Skin epidermis (tissue), 12 donors: ENCODE results near the gene NCLN.
"Not testable (repeated sequence)": the region's sequence is repeated elsewhere in the genome, so short reads cannot be mapped to it uniquely, and the experiment has no call there.

Experiments
- H3K27ac ChIP-seq, 21 experiments: fragments of 200-600 bp; sonication (generic) in 11 of 21; one replicate each; pipeline ENCODE4 v1.5.0; 2020; ENCODE audit warnings: mild to moderate bottlenecking in 3 of 21, inconsistent platforms in 2 of 21, moderate library complexity in 2 of 21
- H3K4me3 ChIP-seq, 7 experiments: fragments of 200-600 bp; sonication (generic) in 2 of 7; one replicate each; pipeline ENCODE4 v1.5.0; 2020; ENCODE audit warnings: inconsistent platforms in 2 of 7, mild to moderate bottlenecking in 2 of 7, moderate library complexity in 1 of 7

NCLN gene

DNA sequence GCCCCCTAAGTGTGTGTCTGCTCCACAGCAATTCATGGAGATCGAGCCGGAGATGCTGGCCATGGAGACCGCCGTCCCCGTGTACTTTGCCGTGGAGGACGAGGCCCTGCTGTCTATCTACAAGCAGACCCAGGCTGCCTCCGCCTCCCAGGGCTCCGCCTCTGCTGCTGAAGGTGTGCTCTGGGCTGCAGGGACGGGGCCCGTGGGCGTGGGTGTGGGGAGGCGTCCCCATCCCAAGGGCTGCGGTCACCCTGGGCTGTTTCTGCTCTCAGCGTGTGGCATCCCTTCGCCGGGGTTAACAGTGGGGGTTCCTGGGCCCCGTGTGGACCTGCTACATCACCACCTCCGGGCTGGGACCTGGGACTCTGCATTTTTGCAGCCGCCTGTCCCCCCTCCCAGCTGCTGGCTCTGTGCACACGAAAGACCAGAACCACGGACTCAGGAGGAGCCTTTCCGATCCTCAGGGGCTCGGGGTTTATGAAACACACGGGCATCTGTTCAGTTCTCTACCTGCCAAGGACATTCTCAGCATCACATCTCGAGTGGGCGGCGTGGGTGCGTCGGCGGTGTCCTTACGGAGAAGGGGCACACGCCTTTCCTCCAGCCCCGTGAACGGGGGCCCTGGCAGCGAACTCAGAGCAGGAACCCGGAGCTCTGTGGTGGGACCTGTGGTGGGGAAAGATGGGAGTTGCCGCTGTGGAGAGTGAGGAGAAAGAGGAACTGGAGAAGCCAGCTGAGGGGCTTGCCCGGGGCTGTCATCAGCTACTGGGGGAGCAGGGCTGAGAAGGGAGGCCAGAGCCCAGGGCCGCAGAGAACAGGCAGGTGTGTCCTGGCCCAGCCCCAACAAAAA is 7.8 kb downstream of the NCLN start:
- Histone ChIP-seq H3K27ac (no peak overlapping the region), H3K4me3 (no peak overlapping the region)

DNA sequence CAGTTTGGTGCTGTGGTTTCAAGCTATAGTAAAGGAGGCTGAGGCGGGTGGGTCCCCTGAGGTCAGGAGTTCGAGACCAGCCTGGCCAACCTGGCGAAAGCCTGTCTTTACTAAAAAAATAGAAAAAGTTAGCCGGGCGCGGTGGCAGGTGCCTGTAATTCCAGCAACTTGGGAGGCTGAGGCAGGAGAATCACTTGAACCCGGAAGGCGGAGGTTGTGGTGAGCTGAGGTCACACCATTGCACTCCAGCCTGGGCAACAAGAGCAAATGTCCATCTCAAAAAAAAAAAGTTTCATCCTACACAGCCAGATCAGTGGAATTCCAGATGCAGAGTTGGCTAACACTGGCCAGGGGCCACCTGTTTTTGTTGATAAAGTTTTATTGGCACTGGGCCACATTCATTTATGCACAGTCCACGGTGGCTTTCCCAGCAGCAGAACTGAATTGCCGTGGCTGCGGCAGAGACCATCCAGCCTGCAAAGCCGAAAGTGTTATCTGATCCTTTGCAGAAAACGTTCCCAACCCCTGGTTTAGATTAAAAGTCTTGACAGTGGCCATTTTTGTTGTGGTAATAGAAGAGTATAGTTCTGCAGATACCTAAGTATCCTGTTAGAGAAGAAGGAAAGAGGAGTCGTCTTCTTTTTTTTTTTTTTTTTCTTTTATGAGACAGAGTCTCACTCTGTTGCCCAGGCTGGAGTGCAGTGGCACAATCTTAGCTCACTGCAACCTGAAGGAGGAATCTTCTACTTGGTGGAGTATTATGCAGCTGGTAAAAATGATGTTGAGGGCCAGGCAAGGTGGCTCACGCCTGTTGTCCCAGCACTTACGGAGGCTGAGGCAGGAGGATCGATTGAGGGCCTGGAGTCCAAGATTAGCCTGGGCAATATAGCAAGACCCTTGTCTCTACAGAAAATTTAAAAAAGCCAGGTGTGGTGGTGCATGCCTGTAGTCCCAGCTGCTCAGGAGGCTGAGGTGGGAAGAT is 8.7 kb downstream of the NCLN start:
- H3K4me3 ChIP-seq: no peak overlapping the region
- H3K27ac ChIP-seq: no peak overlapping the region

DNA sequence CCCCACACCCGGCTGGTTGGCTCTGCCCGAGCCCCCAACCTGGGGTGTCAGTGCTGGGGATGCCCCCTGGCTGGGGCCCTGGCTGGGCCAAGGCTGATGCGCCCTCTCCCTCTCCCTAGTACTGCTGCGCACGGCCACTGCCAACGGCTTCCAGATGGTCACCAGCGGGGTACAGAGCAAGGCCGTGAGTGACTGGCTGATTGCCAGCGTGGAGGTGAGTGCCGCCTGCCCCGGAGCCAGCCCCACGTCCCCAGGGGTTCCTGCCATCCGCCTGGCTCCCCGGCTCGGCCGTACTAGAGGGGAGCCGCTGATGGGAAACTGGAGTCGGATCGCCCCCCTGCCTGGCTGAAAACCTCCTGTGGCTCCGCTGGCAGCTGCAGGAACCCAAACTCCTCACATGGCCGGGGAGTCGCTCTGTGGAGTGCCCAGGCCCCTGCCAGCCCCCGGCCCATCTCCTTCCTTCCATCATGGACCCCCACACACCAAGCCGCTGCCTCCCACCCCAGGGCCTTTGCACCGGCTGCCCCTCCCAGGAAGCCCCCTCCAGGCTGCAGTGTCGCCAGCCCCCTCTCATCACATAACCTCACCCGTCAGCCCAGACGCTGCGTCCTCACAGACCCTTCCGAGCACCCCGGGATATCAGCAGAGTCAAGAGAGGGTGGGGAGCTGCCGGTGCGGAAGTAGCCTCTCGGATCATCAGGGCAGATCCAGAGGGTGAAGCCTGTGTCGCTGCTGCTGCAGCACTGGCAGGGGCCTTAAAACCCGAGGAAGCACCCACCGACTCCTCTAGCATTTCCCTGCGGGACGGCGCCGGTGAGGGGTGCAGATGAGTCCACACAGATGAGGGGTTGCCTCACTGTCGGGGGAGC is 10.6 kb downstream of the NCLN start:
- no peak overlapping the region for H3K4me3 ChIP-seq
- no peak overlapping the region for H3K27ac ChIP-seq

DNA sequence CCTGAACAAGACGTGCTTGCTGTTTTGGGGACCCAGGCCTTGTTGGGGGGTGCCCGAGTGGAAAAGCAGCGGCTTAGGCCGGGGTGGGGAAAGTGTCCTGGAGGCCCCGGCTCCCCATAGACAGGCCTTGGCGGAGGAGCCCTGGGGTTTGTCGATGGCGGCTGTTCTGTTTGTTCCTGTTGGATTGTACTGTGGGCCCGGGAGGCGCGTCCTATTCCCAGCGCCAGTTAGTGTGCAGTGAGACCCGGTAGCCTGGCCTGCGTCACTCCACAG is 11.1 kb downstream of the NCLN start:
- Histone ChIP-seq H3K4me3 (no peak overlapping the region), H3K27ac (no peak overlapping the region)

DNA sequence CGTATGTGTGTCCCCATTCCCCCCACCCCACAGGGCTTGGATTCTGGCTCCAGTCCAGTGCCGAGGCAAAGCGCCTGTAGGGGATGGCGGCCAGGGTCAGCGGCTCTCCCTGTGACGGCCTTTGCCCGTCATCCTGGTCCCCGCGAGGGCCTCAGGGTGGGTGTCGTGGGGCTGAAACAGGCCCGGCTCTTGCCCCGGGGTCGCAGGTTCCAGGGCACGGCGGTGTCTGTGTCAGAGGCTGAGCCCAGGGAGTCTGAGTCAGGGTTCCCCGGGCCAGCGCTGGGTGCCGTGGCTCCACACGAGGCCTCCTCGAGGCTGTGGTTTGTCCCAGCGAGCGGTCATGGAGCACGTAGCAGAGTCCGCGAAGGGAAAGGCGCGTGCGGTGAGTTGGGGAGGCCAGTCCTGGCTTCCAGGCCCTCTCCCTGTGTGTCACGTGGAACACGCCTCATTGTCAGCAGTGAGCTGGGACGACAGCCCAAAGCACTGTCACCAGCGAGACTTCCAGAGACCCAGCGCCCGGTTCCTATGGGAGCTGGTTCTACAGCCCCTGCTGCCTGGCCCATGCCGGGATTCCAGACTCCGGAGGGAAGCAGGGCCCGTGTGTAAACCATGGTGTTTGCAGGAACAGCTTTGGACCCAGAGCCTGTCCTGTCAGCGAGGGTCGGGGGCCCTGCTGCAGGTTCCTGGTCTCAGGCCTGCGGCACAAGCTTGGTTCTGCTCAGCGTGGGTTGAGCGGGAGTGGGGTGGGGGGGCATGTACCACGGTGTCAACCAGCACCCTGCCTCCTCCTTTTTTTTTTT is 13.4 kb downstream of the NCLN start:
- Histone ChIP-seq H3K27ac (no peak overlapping the region), H3K4me3 (no peak overlapping the region)

DNA sequence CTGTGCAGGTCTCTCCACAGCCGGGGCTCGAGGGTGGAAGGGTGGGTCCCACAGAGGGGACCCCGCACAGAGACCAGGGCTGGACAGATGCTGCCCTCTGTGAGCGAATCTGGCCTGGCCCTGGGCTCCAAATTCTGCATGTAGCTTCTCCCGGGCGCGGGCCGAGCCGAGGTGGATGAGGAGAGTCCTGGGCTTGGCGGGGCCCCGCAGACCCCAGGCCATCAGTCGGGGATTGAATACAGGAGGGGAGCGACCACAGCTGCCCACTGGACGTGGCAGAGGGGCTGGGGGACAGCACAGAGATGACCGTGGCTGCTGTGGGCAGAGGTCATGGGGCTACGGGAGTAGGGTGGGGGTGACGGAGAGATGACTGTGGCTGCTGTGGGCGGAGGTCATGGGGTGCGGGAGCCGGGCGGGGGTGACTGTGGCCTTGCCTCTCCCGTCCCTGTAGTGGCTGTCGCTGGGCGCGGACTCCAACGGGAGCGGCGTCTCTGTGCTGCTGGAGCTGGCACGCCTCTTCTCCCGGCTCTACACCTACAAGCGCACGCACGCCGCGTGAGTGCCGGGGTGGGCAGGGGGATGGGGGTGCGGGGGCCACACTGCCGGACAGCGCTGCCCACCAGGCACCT is 15.5 kb downstream of the NCLN start:
- H3K4me3 ChIP-seq: no peak overlapping the region
- no peak overlapping the region for H3K27ac ChIP-seq

DNA sequence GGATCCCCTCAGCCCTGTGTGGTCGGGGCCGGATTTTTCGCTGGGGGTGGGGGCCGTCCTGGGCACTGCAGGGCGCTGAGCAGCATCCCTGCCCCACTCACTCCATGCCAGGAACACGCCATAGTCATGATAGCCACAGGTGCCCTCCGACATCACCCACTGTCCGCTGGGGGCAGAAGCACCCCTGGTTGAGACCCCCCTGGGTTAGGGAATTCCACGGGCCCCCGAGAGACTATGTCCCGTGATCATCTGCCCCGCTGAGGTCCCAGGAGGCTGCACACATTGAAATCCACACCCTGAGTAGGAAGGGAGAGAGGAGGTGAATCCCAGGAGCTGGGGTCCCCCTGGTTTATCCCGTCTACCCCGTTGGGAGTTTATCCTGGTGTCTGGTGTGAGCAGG is 16.2 kb downstream of the NCLN start:
- Histone ChIP-seq H3K4me3 (no peak overlapping the region), H3K27ac (no peak overlapping the region)

DNA sequence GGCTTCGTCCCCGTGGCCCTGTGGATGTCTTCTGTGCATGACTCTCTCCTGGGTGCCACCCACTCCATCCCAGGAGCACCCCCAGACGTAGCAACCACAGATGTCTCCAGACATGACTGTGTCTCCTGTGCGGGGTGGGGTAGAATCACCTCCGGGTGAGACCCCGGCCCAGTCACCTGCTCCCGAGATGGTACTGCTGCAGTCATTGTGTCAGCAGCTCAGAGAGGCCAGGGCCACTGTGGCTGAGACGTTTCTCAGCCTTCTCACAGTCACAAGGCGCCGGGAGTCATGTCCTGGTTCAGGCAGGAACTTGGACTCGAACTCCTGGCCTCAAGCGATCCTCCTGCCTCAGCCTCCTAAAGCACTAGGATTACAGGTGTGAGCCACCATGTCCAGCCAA is 16.6 kb downstream of the NCLN start:
- H3K27ac ChIP-seq: no peak overlapping the region
- H3K4me3 ChIP-seq: no peak overlapping the region

DNA sequence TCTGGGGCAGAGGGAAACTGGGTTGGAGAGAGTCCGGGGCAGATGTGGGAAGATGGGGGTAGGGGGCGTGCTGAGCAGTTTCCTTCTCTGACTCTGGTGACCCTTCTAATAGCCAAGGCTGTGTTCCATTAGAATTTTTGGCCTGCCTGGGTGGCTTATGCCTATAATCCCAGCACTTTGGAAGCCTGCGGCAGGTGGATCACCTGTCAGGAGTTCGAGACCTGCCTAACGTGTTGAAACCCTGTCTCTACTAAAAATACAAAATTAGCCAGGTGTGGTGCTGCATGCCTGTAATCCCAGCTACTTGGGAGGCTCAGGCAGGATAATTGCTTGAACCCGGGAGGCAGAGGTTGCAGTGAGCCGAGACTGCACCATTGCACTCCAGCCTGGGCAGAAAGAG is 17.2 kb downstream of the NCLN start:
- not testable (repeated sequence) for H3K27ac ChIP-seq, H3K4me3 ChIP-seq

DNA sequence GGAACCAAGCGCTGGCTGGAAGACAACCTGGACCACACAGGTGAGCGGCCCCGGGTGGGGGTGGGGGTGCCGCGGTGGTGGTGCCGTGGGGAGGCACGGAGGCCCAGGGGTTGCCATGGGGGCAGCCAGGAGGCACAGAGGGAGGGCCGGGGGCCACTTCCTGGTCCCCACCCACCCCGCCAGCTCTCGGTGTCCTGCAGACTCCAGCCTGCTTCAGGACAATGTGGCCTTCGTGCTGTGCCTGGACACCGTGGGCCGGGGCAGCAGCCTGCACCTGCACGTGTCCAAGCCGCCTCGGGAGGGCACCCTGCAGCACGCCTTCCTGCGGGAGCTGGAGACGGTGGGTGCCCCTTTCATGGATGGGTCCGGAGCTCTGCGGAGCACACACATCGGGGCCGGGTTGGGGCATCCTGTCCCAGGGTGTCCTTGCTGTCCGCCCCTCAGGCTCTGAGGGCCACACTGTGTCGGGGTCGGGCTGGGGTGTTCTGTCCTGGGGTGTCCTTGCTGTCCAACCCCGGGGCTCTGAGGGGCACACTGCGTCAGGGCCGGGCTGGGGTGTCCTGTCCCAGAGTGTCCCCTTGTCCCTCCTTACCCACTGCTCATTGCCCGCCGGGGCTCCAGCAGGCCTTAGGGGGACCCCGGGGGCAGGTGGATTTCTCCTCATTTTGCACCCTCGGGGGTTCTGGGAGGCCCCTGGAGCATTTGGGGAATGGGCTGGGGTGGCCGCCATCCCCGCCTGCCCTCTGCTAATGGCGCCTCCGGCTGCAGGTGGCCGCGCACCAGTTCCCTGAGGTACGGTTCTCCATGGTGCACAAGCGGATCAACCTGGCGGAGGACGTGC is 18.3 kb downstream of the NCLN start:
- H3K4me3 ChIP-seq: no peak overlapping the region
- no peak overlapping the region for H3K27ac ChIP-seq

DNA sequence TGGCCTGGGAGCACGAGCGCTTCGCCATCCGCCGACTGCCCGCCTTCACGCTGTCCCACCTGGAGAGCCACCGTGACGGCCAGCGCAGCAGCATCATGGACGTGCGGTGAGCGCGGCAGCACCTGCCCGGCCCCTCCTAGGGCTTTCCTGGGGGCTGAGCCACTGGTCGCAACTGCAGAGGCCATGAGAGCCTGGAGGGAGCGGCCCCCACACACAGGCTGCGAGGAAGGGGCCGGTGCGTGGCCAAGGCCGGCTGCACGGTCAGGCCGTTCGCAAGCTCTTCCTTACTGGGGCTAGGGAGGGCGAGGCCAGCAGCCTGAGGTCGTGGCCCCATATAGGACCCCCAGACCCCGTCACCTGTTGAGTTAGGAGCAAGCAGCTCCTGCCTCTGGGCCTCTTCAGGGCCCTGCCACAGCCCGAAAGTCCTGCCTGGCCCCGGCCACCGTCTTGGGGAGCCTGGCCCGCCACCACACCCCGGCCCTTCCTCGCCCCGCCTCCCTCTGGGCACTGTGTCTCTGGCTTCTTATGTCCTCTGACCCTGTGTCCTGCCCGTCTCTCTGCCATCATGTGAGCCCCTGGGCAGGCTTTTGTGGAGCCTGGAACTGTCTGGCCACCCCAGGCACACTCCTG is 19.0 kb downstream of the NCLN start:
- no peak overlapping the region for H3K27ac ChIP-seq
- H3K4me3 ChIP-seq: no peak overlapping the region

DNA sequence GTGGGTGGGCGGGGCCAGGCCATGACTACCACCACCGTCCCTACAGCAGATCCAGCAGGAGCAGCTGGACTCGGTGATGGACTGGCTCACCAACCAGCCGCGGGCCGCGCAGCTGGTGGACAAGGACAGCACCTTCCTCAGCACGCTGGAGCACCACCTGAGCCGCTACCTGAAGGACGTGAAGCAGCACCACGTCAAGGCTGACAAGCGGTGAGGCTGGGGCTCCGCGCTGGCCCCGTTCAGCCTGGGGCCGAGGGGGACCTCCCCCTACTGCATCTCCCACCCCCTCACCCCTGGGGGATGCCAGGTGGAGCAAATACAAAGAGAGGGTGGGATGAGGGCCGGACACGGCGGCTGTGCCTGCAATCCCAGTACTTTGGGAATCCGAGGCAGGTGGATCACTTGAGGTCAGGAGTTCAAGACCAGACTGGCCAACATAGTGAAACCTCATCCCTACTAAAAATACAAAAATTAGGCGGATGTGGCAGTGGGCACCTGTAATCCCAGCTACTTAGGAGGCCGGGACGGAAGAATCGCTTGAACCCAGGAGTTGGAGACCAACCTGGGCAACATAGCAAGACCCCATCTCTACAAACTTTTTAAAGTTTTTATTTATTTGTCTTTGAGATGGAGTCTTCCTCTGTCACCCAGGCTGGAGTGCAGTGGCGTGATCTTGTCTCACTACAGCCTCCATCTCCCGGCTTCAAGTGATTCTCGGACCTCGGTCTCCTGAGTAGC is 20.7 kb downstream of the NCLN start:
- H3K27ac ChIP-seq: no peak overlapping the region
- H3K4me3 ChIP-seq: no peak overlapping the region

DNA sequence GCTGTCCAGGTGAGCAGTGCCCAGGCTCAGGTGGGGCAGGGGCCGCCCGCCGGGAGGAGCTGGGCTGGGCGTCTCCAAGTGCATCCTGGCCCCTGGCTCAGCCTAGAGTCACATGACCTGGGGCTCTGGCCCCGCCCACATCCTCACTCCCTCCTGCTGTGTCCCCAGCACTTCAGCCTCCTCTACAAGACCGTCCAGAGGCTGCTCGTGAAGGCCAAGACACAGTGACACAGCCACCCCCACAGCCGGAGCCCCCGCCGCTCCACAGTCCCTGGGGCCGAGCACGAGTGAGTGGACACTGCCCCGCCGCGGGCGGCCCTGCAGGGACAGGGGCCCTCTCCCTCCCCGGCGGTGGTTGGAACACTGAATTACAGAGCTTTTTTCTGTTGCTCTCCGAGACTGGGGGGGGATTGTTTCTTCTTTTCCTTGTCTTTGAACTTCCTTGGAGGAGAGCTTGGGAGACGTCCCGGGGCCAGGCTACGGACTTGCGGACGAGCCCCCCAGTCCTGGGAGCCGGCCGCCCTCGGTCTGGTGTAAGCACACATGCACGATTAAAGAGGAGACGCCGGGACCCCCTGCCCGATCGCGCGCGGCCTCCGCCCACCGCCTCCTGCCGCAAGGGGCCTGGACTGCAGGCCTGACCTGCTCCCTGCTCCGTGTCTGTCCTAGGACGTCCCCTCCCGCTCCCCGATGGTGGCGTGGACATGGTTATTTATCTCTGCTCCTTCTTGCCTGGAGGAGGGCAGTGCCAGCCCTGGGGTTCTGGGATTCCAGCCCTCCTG is 21.9 kb downstream of the NCLN start:
- Histone ChIP-seq H3K27ac (no peak overlapping the region), H3K4me3 (no peak overlapping the region)

DNA sequence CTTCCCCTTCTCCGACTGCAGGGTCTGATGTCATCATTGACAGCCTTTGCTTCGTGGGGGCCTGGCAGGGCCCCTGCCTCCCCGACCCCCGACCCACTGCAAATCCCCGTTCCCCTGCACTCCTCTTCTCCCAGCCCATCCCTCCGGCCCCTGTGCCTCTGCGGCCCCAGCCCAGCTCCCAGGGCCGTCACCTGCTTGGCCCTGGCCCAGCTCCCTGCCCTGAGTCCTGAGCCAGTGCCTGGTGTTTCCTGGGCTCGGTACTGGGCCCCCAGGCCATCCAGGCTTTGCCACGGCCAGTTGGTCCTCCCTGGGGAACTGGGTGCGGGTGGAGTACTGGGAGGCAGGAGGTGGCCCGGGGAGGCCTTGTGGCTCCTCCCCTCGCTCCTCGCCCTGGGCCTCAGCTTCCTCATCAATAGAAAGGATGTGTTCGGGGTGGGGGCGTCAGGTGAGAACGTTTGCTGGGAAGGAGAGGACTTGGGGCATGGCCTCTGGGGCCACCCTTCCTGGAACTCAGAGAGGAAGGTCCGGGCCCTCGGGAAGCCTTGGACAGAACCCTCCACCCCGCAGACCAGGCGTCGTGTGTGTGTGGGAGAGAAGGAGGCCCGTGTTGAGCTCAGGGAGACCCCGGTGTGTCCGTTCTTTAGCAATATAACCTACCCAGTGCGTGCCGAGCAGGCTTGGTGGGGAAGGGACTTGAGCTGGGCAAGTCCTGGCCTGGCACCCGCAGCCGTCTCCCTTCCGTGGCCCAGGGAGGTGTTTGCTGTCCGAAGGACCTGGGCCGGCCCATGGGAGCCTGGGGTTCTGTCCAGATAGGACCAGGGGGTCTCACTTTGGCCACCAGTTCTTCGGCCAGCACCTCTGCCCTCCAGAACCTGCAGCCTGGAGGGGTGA is 22.8 kb downstream of the NCLN start:
- no peak overlapping the region for H3K4me3 ChIP-seq

DNA sequence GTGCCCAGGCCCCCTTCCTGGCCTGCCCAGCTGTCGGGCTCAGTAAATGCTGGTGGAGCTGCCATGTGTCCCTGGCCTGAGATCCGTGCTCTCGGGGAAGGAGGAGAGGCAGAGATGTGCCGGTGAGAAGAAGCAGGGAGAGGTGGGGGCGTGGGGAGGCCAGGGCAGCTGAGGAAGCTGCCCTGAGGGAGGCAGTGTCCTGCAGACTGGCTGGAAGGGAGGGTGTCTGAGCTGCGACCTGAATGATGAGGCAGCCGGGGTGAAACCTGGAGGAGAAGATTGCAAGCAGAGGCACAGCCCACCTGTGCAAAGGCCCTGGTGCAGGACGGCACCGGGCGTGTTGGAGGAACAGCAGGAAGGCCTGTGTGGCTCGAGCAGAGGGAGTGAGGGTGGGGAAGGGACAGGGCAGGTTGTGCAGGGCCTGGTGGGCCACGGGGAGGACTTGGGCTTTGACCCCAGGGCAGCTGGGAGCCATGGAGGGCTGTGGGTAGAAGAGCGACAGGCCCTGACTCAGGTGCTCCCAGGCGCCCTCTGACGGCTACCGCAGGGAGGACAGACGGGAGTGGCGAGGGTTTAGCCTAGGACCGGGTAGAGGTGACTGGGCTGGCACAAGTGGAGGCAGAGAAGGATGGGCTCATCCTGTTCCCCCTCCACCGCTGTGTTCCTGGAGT is 24.8 kb downstream of the NCLN start:
- no peak overlapping the region for H3K27ac ChIP-seq
- no peak overlapping the region for H3K4me3 ChIP-seq

More for the DNA sequence above, 22.8 kb downstream of the NCLN start:
- H3K27ac ChIP-seq: no peak overlapping the region
